Endothelial cell (in vitro differentiated cells): Measurements from ENCODE around the gene LRP5. TPM values are rescaled to one million over a fixed set of nuclear protein-coding genes. Genes with fewer than 3 reads are reported as not detected.

ENCODE experiments used
- DNase-seq: peaks from one replicate; pipeline ENCODE4 v3.0.0; 2021; ENCODE audit warnings: low spot score
- H3K27ac Mint-ChIP-seq: one replicate; pipeline ENCODE4 v1.8.0; 2021; ENCODE audit warnings: mixed read lengths, inconsistent platforms; ENCODE audit not compliant: unreplicated experiment
- H3K27me3 Mint-ChIP-seq: one replicate; pipeline ENCODE4 v1.8.0; 2021; ENCODE audit warnings: mild to moderate bottlenecking, moderate library complexity, mixed read lengths, inconsistent platforms; ENCODE audit not compliant: unreplicated experiment
- H3K36me3 Mint-ChIP-seq: one replicate; pipeline ENCODE4 v1.8.0; 2021; ENCODE audit warnings: mild to moderate bottlenecking, low read depth, mixed read lengths, inconsistent platforms; ENCODE audit not compliant: unreplicated experiment
- H3K4me1 Mint-ChIP-seq: one replicate; pipeline ENCODE4 v1.8.0; 2021; ENCODE audit warnings: mild to moderate bottlenecking, mixed read lengths, inconsistent platforms; ENCODE audit not compliant: unreplicated experiment
- H3K4me3 Mint-ChIP-seq: one replicate; pipeline ENCODE4 v1.8.0; 2021; ENCODE audit warnings: mild to moderate bottlenecking, mixed read lengths, inconsistent platforms; ENCODE audit not compliant: unreplicated experiment
- H3K9me3 Mint-ChIP-seq: one replicate; pipeline ENCODE4 v1.8.0; 2021; ENCODE audit warnings: mixed read lengths, inconsistent platforms; ENCODE audit not compliant: unreplicated experiment
- long read RNA-seq: library from polyadenylated mRNA; unstranded; transcript quantifications from one replicate; pipeline ENCODE4 v2.0.0, GENCODE V29; 2020; ENCODE audit not compliant: unreplicated experiment
- total RNA-seq: library from RNA; stranded (reverse); fragmentation: NEBNext Ultra II Directional; extraction: Animal tissue kit (Norgen Biotek cat#: 25700); gene quantifications from one replicate; pipeline ENCODE4 v1.2.1, GENCODE V29; 2021; ENCODE audit not compliant: unreplicated experiment
- TF ChIP-seq, protein P1 (sequence below): fragments of 200-600 bp; sonication (generic); IDR thresholded peaks from one replicate; pipeline ENCODE4 v1.5.0; 2021; ENCODE audit warnings: antibody characterized with exemption; ENCODE audit not compliant: unreplicated experiment

LRP5 gene
- total RNA-seq: 72.3 TPM
- long read RNA-seq, partial matches to known transcripts: 0 of 1 reads
- long read RNA-seq, other reads (novel, unspliced or antisense): 1 of 1 reads

DNA sequence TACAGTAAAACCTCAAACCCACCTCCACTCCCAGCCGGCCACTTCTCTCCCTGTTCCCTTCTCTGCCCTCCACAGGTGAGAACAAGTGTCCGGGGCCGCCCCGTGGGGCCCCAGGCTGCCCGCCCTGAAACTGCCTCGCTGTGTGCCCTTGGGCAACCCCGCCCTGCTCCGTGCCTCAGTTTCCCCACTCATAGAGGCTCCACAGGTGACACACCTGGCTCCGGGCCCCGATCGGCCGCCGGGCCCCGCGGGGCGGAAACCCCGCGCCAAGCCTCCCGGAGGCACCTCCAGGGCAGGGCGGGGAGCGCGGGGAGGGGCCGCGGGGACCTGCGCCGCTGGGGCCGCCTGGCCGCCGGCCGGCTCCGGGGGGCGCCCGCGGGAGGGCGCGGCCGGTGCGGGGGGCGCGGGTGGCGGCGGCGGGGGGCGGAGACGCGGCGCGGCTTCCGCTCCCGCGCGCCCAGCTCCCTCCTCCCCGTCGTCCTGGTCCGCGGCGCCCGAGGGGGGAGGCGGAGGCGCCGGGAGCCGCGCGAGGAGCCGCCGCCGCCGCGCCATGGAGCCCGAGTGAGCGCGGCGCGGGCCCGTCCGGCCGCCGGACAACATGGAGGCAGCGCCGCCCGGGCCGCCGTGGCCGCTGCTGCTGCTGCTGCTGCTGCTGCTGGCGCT lies at the start of gene LRP5:
Gene LRP5 (plus strand): TSS at position 475 of the 663 bp plus-strand sequence. CDS start 124 bp downstream, at position 599.
- Mint-ChIP-seq H3K4me3 (peak within 1 kb of the TSS; percentile 96), H3K4me1 (peaks cover 45% of the 10 kb centered on the region), H3K27me3 (peaks cover 17% of the 10 kb centered on the region), H3K9me3 (no peaks in the 10 kb centered on the region), H3K27ac (peak within 1 kb of the TSS; percentile 55), H3K36me3 (peaks cover 6% of the 10 kb centered on the region)
- DNase-seq: peak; percentile 38
- TF ChIP-seq, protein P1, sequence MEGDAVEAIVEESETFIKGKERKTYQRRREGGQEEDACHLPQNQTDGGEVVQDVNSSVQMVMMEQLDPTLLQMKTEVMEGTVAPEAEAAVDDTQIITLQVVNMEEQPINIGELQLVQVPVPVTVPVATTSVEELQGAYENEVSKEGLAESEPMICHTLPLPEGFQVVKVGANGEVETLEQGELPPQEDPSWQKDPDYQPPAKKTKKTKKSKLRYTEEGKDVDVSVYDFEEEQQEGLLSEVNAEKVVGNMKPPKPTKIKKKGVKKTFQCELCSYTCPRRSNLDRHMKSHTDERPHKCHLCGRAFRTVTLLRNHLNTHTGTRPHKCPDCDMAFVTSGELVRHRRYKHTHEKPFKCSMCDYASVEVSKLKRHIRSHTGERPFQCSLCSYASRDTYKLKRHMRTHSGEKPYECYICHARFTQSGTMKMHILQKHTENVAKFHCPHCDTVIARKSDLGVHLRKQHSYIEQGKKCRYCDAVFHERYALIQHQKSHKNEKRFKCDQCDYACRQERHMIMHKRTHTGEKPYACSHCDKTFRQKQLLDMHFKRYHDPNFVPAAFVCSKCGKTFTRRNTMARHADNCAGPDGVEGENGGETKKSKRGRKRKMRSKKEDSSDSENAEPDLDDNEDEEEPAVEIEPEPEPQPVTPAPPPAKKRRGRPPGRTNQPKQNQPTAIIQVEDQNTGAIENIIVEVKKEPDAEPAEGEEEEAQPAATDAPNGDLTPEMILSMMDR: no peak

DNA sequence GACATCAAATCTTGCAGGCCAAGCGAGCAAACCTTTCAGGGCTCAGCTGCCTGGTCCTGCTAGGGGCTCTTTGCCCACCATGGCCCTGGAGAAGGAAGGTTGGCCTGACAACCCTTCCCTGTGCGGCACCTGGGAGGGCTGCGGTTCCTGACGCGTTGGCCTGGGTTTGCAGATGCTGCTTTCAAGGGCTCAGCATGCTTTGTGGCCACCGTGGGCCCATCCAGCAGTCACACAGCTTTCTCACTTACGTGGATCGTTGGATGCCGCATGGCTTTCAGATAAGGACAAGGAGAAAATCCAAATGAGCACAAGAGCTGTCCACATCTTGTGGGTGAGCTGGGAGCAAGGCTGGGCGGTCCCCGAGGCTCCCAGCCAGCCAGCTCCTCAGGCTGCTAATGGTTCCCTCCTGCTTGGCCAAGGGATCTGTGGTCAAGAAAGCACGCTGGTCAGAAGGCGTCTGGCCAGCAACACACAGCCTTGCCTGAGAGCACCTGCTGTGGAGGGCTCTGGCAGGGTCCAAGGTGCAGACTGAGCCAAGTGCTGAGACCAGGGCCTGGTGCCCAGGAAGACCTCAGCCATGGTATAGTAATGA lies 48.9 kb upstream of the LRP5 start:
- no peak overlapping the region for H3K4me3 Mint-ChIP-seq
- TF ChIP-seq, protein P1: no peak
- H3K27me3 Mint-ChIP-seq: peaks cover 3% of the 10 kb centered on the region
- H3K36me3 Mint-ChIP-seq: peaks cover 37% of the 10 kb centered on the region
- H3K27ac Mint-ChIP-seq: no peak overlapping the region
- no peaks in the 10 kb centered on the region for H3K4me1 Mint-ChIP-seq
- H3K9me3 Mint-ChIP-seq: no peaks in the 10 kb centered on the region
- DNase-seq: no peak

DNA sequence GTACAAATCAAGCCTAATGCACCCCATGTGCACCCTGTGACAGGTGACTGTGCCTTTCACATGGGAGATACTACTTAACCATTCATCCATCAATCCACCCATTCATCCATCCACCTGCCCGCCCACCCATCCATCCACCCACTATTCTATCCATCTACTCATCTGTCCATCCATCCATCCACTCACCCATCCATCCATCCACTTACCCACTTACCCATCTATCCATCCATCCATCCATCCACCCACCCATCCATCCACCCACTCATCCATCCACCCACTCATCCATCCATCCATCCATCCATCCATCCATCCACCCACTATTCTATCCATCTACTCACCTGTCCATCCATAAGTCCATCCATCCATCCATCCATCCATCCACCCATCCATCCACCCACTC lies 48.1 kb upstream of the LRP5 start:
- Mint-ChIP-seq H3K36me3 (peaks cover 37% of the 10 kb centered on the region), H3K4me3 (no peak overlapping the region), H3K4me1 (no peaks in the 10 kb centered on the region), H3K27ac (no peak overlapping the region), H3K9me3 (no peaks in the 10 kb centered on the region), H3K27me3 (peaks cover 3% of the 10 kb centered on the region)
- TF ChIP-seq, protein P1: no peak
- DNase-seq: no peak

DNA sequence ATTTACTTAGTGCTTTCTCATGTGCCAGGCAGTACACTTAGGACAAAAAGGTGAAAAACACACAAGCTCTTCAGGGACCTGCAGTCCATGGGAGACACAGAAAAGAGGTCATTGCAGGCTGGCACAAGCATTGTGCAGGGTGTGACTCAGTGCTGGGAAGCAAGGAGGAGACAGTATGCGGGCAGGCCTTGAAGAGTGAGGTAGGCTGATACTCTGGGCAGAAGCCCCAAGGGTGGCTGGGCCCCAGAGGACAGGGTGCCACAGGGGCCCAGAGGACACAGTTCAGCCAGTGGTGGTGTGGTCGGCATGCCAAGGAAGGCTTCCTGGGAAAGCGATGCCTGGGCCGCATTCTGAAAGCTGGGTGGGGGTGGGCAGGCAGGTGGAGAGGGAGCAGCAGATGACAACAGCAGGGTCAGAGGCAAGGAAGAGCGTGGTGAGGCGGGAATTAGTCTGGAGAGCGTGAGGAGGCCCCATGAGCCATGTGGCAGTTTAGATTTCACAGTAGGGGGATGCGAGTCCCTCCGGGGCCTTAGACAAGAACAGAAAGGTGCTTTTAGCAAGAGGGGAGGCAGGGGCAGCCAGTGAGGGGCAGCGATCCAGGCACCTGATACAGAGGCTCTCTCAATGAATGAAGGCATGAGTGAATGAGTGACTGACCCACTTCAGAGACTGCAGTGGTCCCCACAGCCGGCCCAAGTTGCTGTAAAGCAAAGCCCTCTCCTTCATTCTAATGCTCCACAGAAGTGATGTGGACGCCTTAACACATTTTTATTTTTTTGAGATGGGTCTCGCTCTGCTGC lies 47.5 kb upstream of the LRP5 start:
- TF ChIP-seq, protein P1: no peak
- no peak overlapping the region for H3K4me3 Mint-ChIP-seq
- peaks cover 31% of the 10 kb centered on the region for H3K36me3 Mint-ChIP-seq
- no peak overlapping the region for H3K27ac Mint-ChIP-seq
- H3K27me3 Mint-ChIP-seq: peaks cover 3% of the 10 kb centered on the region
- no peaks in the 10 kb centered on the region for H3K9me3 Mint-ChIP-seq
- no peaks in the 10 kb centered on the region for H3K4me1 Mint-ChIP-seq
- DNase-seq: no peak
